Omental fat pad (tissue), 4 donors: ENCODE results near the gene YRDC. TPM values are rescaled to one million over a fixed set of nuclear protein-coding genes. Genes with fewer than 3 reads are reported as not detected.

Source experiments
- ATAC-seq: fragments of 150-250 bp; one replicate; pipeline ENCODE4 v1.9.1; 2016; ENCODE audit warnings: mild to moderate bottlenecking, moderate library complexity; ENCODE audit not compliant: low FRiP score
- DNase-seq: peaks from one replicate; pipeline ENCODE4 v3.0.0-alpha.2; 2019; ENCODE audit warnings: low spot score
- total RNA-seq, 4 donors: library from RNA; depleted of rRNA; stranded (reverse); fragments of >200 nt; gene quantifications; one replicate each; pipeline ENCODE4 v1.1.0, GENCODE V29; 2016
- TF ChIP-seq, protein P1 (sequence below), 3 donors: fragments of 450-650 bp; IDR thresholded peaks; one replicate each; pipeline ENCODE4 v1.5.1; 2016 to 2017; ENCODE audit warnings: antibody characterized with exemption in 3 of 3, mild to moderate bottlenecking in 3 of 3, moderate library complexity in 2 of 3

The YRDC gene
- total RNA-seq, 4 donors from 2014 or later, result 14.7 to 28.6 (median 16.0) TPM

DNA sequence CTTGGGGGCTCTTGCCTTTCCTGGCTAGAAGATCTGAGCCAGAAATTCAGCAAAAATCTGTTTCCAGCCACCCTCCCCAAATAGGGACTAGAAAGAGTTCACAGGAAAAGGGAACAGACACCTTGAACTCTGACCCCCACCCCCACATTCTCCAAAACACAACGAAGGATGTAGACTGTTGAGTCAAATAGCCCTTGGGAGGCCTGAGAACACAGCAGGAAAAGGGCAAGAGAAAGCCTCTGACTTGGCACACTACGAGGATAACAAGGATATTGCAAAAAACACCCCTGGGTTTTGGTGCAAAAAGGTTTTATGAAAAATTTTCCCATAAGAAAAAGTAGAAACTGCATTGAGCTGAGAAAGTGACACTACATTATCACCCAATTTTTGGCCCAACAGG lies 1.9 kb upstream of the YRDC start:
- ATAC-seq, result no peak
- TF ChIP-seq, protein P1, sequence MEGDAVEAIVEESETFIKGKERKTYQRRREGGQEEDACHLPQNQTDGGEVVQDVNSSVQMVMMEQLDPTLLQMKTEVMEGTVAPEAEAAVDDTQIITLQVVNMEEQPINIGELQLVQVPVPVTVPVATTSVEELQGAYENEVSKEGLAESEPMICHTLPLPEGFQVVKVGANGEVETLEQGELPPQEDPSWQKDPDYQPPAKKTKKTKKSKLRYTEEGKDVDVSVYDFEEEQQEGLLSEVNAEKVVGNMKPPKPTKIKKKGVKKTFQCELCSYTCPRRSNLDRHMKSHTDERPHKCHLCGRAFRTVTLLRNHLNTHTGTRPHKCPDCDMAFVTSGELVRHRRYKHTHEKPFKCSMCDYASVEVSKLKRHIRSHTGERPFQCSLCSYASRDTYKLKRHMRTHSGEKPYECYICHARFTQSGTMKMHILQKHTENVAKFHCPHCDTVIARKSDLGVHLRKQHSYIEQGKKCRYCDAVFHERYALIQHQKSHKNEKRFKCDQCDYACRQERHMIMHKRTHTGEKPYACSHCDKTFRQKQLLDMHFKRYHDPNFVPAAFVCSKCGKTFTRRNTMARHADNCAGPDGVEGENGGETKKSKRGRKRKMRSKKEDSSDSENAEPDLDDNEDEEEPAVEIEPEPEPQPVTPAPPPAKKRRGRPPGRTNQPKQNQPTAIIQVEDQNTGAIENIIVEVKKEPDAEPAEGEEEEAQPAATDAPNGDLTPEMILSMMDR (IDR thresholded peaks at IDR 0.05), result no peak
- DNase-seq, result no peak

DNA sequence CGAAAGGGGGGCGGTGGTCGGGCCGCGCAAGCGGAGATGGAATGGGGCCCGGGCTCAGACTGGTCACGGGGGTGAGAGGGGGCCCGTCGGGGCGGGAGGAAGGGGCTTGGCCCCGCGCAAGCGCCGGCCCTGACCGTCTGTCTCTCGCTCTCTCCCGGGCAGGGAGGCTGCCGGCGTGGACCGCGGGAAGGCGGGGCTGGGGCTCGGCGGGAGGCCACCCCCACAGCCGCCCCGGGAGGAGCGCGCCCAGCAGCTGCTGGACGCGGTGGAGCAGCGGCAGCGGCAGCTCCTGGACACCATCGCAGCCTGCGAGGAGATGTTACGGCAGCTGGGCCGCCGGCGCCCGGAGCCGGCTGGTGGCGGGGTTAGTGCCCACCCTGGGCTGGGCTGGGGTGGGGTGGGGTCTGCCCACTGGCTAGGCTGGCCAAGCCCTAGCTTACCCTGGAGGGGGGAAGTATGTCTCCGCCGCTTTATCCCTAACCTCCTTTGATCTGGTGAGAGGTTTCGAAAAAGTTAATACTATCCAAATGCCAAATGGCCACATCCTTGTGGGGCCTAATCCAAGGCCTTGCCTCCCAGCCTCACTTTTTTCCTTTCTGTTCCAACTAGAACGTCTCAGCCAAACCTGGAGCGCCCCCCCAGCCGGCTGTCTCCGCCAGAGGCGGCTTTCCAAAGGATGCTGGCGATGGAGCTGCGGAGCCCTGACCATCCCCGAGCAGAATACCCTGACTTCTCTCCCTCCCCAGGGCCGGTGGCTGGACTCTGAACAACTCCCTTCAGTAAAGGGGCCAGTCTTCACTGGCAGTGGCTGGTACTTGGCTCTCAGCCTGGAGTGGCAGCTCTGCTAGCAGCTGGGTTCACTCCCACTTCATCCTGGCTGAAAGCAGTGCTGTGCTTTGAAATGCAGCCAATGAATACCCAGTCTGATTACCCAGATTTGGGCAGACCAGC lies 636 bp upstream of the YRDC start:
- ATAC-seq (peak; percentile 89), DNase-seq (peak; percentile 41)
- TF ChIP-seq, protein P1 (IDR thresholded peaks at IDR 0.05), result no peak

DNA sequence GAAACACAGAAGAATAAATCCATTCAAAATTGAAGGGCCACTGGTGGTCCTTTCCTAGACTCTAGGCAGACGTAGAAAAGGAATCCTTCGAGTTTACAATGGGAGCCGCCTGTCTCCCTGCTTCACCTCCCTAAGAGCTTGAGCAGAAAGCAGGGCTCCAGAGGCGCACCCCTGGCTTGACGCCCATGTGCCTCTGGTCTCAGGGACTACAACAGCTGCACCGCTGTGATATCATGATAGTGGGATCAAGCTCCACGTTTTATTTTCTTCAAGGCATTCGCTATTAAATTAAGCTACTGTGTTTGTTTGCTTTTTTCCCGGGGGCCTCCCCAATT lies 821 bp downstream of the YRDC start:
- ATAC-seq, result no peak
- TF ChIP-seq, protein P1 (IDR thresholded peaks at IDR 0.05), result no peak
- DNase-seq, result no peak

DNA sequence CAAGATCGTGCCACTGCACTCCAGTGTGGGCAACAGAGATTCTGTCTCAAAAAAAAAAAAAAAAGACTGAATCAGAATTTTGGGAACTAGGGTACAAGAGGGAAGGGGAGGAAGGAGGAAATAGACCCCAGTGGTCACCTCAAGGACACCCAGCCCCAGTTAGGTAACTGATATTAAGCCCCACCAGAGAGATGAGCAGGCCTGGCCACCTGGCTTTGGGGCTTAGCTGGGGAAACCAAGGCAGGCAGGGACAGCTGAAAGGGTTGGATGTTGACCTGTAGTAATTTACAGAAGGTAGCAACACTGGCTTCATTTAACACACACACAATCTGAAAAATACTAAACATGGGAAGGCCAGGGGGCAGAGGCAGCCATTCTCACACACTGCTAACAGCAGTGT lies 5.6 kb downstream of the YRDC start:
- TF ChIP-seq, protein P1 (IDR thresholded peaks at IDR 0.05), result no peak
- ATAC-seq (no peak), DNase-seq (no peak)

DNA sequence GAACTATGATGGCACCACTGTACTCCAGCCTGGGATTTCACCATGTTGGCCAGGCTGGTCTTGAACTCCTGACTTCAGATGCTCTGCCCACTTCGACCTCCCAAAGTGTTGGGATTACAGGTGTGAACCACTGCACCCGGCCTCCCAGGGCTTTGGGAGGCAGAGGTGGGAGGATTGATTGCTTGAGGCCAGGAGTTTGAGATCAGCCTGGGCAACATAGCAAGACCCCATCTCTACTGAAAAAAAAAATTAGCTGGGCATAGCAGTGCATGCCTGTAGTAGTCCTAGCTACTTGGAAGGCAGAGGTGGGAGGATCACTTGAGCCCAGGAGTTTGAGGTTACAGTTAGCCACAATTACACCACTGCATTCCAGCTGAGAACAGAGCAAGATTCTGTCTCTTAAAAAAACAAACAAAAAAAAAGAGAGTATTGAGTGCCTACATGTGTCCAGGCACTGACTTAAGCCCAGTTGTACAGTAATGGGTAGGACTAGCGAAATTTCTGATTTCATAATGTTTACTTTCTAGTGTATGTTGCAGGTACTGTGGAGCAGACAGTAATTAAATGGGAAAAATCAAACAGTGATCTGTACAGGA lies 10.2 kb downstream of the YRDC start:
- no peak for DNase-seq
- ATAC-seq, result no peak
- TF ChIP-seq, protein P1 (IDR thresholded peaks at IDR 0.05), result no peak

DNA sequence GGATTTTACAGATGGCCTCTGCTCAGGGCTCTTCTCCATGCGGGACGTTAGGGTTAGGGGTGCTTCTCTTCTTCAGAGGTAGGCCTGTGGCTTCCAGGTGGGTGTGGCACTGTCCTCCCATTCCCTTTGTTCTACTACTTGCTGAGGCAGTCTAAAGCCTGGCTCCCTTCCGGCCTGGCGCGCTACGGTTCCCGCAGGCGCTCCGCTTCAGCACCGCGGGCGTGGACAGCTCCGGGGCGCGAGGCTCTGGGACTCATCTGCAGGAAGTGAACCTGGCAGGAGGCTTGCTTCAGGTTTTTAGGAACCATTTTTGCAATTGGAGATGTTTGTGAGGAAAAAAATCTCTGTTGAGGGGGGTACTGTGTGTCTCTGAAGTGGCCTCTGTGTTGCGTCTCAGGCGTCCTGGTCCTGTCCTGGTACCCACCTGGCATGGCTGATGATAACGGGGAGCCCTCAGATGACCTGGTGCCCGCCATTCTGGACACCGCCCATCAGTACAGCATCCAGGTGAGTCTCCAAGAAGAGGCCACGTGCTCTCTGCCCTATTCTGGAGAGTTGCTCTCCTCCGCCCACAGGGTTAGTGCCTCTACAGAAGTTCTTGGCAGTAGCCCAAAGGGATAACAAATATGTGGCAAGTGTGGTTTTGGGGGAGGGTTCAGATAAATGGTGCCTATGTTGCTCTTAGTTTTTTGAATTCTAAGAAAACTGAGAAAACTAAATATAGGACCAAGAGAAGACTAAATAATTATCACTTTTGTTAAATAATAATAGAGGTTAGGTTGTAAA lies 12.5 kb downstream of the YRDC start:
- no peak for DNase-seq
- no peak for ATAC-seq
- TF ChIP-seq, protein P1 (IDR thresholded peaks at IDR 0.05), result no peak
